Measurements from ENCODE around the gene JAG2.

DNA sequence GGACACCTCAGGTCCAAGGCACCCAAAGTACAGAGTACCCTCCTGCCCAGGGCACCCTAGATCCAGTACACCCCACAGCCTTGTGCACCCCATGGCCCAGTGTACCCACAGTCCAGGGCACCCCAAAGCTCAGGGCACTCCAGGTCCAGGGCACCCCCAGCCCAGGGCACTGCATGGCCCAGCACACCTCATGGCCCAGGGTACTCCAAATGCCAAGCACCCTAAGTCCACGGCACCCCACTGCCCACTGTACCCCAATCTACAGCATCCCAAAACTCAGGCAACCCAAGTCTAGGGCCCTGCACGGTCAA, 6.0 kb downstream of the JAG2 start:
- TF ChIP-seq CAMTA2 (CRISPR knock-in tag; IDR thresholded peaks at IDR 0.05; ENCODE audit: borderline replicate concordance), result no peak
- TF ChIP-seq EZH2 (conservative IDR thresholded peaks at IDR 0.05; ENCODE audit: low read depth, low read length), result no peak
- TF ChIP-seq, protein P1, sequence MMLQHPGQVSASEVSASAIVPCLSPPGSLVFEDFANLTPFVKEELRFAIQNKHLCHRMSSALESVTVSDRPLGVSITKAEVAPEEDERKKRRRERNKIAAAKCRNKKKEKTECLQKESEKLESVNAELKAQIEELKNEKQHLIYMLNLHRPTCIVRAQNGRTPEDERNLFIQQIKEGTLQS (CRISPR knock-in tag; IDR thresholded peaks at IDR 0.05), result no peak
